IMR-90 (cell line): Measurements from ENCODE around the gene FAM83E. TPM values are rescaled to one million over a fixed set of nuclear protein-coding genes. Genes with fewer than 3 reads are reported as not detected.

Experiments used
- ATAC-seq: fragments of 200-7000 bp; cut with Tn5 transposase; 2 replicates; pipeline ENCODE4 v1.9.1; 2020; ENCODE audit warnings: low read depth, mild to moderate bottlenecking, moderate library complexity
- BruUV-seq: library from RNA; stranded (reverse); fragments of 400-500 nt; replicated peaks from 2 replicates; lab custom pipeline; 2021; lab: Mats Ljungman, UMichigan
- CTCF ChIA-PET: fragments of 300-600 bp; formaldehyde crosslinking; extraction: SDS; loops from one replicate; lab custom pipeline; 2021; ENCODE audit warnings: antibody characterized with exemption; lab: Yijun Ruan, JAX
- POLR2A ChIA-PET: fragments of 300-600 bp; sonication (Branson Sonifier 250); formaldehyde crosslinking; loops from one replicate; lab custom pipeline; 2022; ENCODE audit warnings: antibody characterized with exemption; ENCODE audit not compliant: unreplicated experiment; lab: Charles Lee
- DNase-seq: peaks from one replicate; pipeline ENCODE4 v3.0.0; 2013
- H2AFZ ChIP-seq: replicated peaks from 2 replicates; pipeline ENCODE3; 2013; ENCODE audit warnings: low read length, mild to moderate bottlenecking; ENCODE audit not compliant: poor library complexity
- H2AK5ac ChIP-seq: 2 replicates; pipeline ENCODE4 v1.6.1; 2013; ENCODE audit warnings: low read depth, low read length, inconsistent platforms
- H2AK9ac ChIP-seq: replicated peaks from 2 replicates; pipeline ENCODE3; 2013; ENCODE audit warnings: mild to moderate bottlenecking, low read depth, low read length, moderate library complexity; ENCODE audit not compliant: poor library complexity
- H2BK120ac ChIP-seq: 2 replicates; pipeline ENCODE4 v1.6.1; 2013; ENCODE audit warnings: low read depth, low read length, inconsistent platforms
- H2BK15ac ChIP-seq: 3 replicates; pipeline ENCODE4 v1.6.1; 2013; ENCODE audit warnings: low read depth, low read length, inconsistent platforms
- H2BK20ac ChIP-seq: 2 replicates; pipeline ENCODE4 v1.6.1; 2013; ENCODE audit warnings: low read depth, mild to moderate bottlenecking, inconsistent platforms, low read length, moderate library complexity
- H2BK5ac ChIP-seq: 2 replicates; pipeline ENCODE4 v1.6.1; 2013; ENCODE audit warnings: mild to moderate bottlenecking, low read depth, low read length, inconsistent platforms; ENCODE audit not compliant: poor library complexity, severe bottlenecking
- H3K14ac ChIP-seq: replicated peaks from 2 replicates; pipeline ENCODE4 v1.6.1; 2013; ENCODE audit warnings: low read depth, low read length, inconsistent platforms
- H3K18ac ChIP-seq: 2 replicates; pipeline ENCODE4 v1.6.1; 2013; ENCODE audit warnings: low read depth, low read length, control low read depth
- H3K23ac ChIP-seq: 2 replicates; pipeline ENCODE4 v1.6.1; 2013; ENCODE audit warnings: low read depth, low read length, inconsistent platforms
- H3K27ac ChIP-seq: 2 replicates; pipeline ENCODE4 v1.5.1; 2013; ENCODE audit warnings: mild to moderate bottlenecking, control low read depth, low read length; ENCODE audit not compliant: insufficient read depth
- H3K27me3 ChIP-seq: 2 replicates; pipeline ENCODE4 v1.6.1; 2013; ENCODE audit warnings: low read length; ENCODE audit not compliant: control insufficient read depth, insufficient read depth
- H3K36me3 ChIP-seq: 2 replicates; pipeline ENCODE4 v1.6.1; 2013; ENCODE audit warnings: low read length, mixed read lengths; ENCODE audit not compliant: control insufficient read depth, insufficient read depth
- H3K4ac ChIP-seq: 2 replicates; pipeline ENCODE4 v1.6.1; 2013; ENCODE audit warnings: low read depth, low read length, inconsistent platforms
- H3K4me1 ChIP-seq: 2 replicates; pipeline ENCODE4 v1.6.1; 2013; ENCODE audit warnings: low read length, mixed read lengths; ENCODE audit not compliant: control insufficient read depth, insufficient read depth
- H3K4me2 ChIP-seq: 2 replicates; pipeline ENCODE4 v1.6.1; 2013; ENCODE audit warnings: low read depth, mild to moderate bottlenecking, control low read depth, low read length, moderate library complexity
- H3K4me3 ChIP-seq: 2 replicates; pipeline ENCODE4 v1.5.1; 2013; ENCODE audit warnings: low read depth, mild to moderate bottlenecking, control low read depth, low read length, moderate library complexity; ENCODE audit not compliant: insufficient read depth
- H3K56ac ChIP-seq: 2 replicates; pipeline ENCODE4 v1.6.1; 2013; ENCODE audit warnings: low read length, inconsistent platforms; ENCODE audit not compliant: insufficient read depth; ENCODE audit errors: extremely low read depth
- H3K79me1 ChIP-seq, 2 experiments: 2 replicates each; pipeline ENCODE4 v1.6.1; 2013; ENCODE audit warnings: low read length in 2 of 2, inconsistent platforms in 1 of 2, low read depth in 1 of 2
- H3K9ac ChIP-seq: 2 replicates; pipeline ENCODE4 v1.6.1; 2013; ENCODE audit warnings: low read depth, low read length, control low read depth
- H3K9me1 ChIP-seq: 2 replicates; pipeline ENCODE4 v1.6.1; 2013; ENCODE audit warnings: low read length, inconsistent platforms; ENCODE audit not compliant: insufficient read depth
- H3K9me3 ChIP-seq: 2 replicates; pipeline ENCODE4 v1.6.1; 2013; ENCODE audit warnings: low read length; ENCODE audit not compliant: control insufficient read depth, insufficient read depth
- H4K20me1 ChIP-seq: 2 replicates; pipeline ENCODE4 v1.6.1; 2013; ENCODE audit warnings: low read length, inconsistent platforms; ENCODE audit not compliant: insufficient read depth
- H4K5ac ChIP-seq: 2 replicates; pipeline ENCODE4 v1.6.1; 2013; ENCODE audit warnings: mild to moderate bottlenecking, low read depth, low read length, control low read depth
- H4K8ac ChIP-seq, 2 experiments: 2 replicates each; pipeline ENCODE4 v1.6.1; 2013; ENCODE audit warnings: low read depth in 2 of 2, low read length in 2 of 2, control low read depth in 1 of 2, inconsistent platforms in 1 of 2
- H4K91ac ChIP-seq: 2 replicates; pipeline ENCODE4 v1.6.1; 2013; ENCODE audit warnings: low read depth, low read length, inconsistent platforms; ENCODE audit not compliant: insufficient read depth
- RAD21 ChIP-seq: IDR thresholded peaks from 2 replicates; pipeline ENCODE4 v1.6.1; 2012; ENCODE audit warnings: low read length, improper control_type of control experiment
- RCOR1 ChIP-seq: IDR thresholded peaks from 2 replicates; pipeline ENCODE4 v1.6.1; 2012; ENCODE audit warnings: mild to moderate bottlenecking, low read length, improper control_type of control experiment; ENCODE audit not compliant: insufficient replicate concordance
- SMC3 ChIP-seq: fragments of 150-350 bp; IDR thresholded peaks from 2 replicates; pipeline ENCODE4 v1.6.1; 2016; ENCODE audit warnings: low read depth, mild to moderate bottlenecking, antibody characterized with exemption, low read length, moderate library complexity
- USF2 ChIP-seq: fragments of 150-350 bp; IDR thresholded peaks from 2 replicates; pipeline ENCODE4 v1.6.1; 2017; ENCODE audit warnings: mild to moderate bottlenecking, antibody characterized with exemption, low read length, low read depth
- WGBS, 2 experiments: methylation state at CpG; one replicate each; pipeline versions ENCODE4 v1.1.5 to v1.1.7; 2013; ENCODE audit warnings: missing lambda C conversion rate in 2 of 2; ENCODE audit not compliant: insufficient read length in 1 of 2; ENCODE audit errors: extremely low coverage in 2 of 2; 5-methylcytosine and 5-hydroxymethylcytosine counted together
- dilution Hi-C: fragments of 300-500 bp; cut with HindIII; formaldehyde crosslinking; loops from one replicate; pipeline ENCODE4 v1.14.3; 2018; ENCODE audit warnings: low sequenced_read_pairs; ENCODE audit not compliant: unreplicated experiment
- in situ Hi-C: fragments of 300-500 bp; cut with MboI; formaldehyde crosslinking; loops from 3 replicates; pipeline ENCODE4 v1.14.3; 2019; ENCODE audit warnings: low sequenced_read_pairs, inconsistent platforms, mixed read lengths
- intact Hi-C: fragments of 100-400 bp; cut with micrococcal nuclease; formaldehyde crosslinking; loops from 2 replicates; pipeline ENCODE4 v1.10.0; 2022
- polyA plus RNA-seq, 3 experiments: library from polyadenylated mRNA; depleted of rRNA; stranded (reverse); fragments of >200 nt; gene quantifications; 2 replicates each; pipeline ENCODE4 v1.2.3, GENCODE V29; 2012; ENCODE audit warnings: low replicate concordance in 1 of 3
- total RNA-seq: library from RNA; depleted of rRNA; stranded (reverse); fragments of >200 nt; gene quantifications from 2 replicates; pipeline ENCODE4 v1.2.3, GENCODE V29; 2012

FAM83E gene
- total and polyA plus RNA-seq, 2 of the 4 experiments (the other 2 are of a cell fraction) = 0.05 to 0.36 TPM

DNA sequence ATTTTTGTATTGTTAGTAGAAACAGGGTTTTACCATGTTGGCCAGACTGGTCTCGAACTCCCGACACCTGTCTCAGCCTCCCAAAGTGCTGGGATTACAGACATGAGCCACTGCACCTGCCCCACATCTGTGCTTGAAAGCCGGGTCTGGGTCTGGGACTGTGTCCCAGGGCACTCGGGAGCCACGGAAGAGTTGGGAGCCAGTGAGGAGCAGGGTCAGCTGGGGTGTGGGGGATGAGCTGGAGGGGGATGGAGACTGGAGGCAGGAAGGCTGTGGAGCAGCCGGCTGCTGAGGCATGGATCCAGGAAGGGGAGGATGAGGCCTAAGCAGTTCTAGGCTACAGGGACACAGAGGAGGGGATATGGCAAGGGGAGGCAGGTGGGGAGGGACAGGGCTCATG is 19.0 kb downstream of the FAM83E start:
- H2BK15ac ChIP-seq = no peak overlapping the region
- no peak overlapping the region for H3K56ac ChIP-seq
- TF ChIP-seq RAD21 (no peak), USF2 (no peak), RCOR1 (no peak), SMC3 (no peak)
- no peak overlapping the region for H3K14ac ChIP-seq
- H3K9me1 ChIP-seq = no peaks in the 10 kb centered on the region
- DNase-seq (no peak), ATAC-seq (no peak)
- CTCF ChIA-PET = no interaction called here
- BruUV-seq = no TSS peak
- H2AK5ac ChIP-seq = no peak overlapping the region
- H2BK20ac ChIP-seq = no peak overlapping the region
- H4K20me1 ChIP-seq = no peaks in the 10 kb centered on the region
- WGBS, 2 experiments = 69% methylated on average over 3 of the region's 6 CpGs; no CpG with 5 or more reads in 1 of the 2 experiments
- H4K8ac ChIP-seq = no peak overlapping the region
- no peak overlapping the region for H3K23ac ChIP-seq
- H2BK5ac ChIP-seq = no peak overlapping the region
- POLR2A ChIA-PET = no interaction called here
- dilution Hi-C loops (no loop called here), in situ Hi-C loops (no loop called here), intact Hi-C loops (no loop called here)
- H3K79me1 ChIP-seq = no peaks in the 10 kb centered on the region
- H3K4ac ChIP-seq = no peak overlapping the region
- no peak overlapping the region for H4K5ac ChIP-seq
- no peak overlapping the region for H3K4me2 ChIP-seq
- no peak overlapping the region for H2BK120ac ChIP-seq
- no peaks in the 10 kb centered on the region for H3K4me1 ChIP-seq
- H3K9me3 ChIP-seq = no peaks in the 10 kb centered on the region
- no peak overlapping the region for H3K18ac ChIP-seq
- H2AFZ ChIP-seq = no peak overlapping the region
- no peak overlapping the region for H3K9ac ChIP-seq
- no peak overlapping the region for H2AK9ac ChIP-seq
- H3K27me3 ChIP-seq = peaks cover 16% of the 10 kb centered on the region
- no peaks in the 10 kb centered on the region for H3K36me3 ChIP-seq
- H3K27ac ChIP-seq = no peak overlapping the region
- no peak overlapping the region for H3K4me3 ChIP-seq
- H4K91ac ChIP-seq = no peak overlapping the region
